HEK293 (cell line): ENCODE data around the gene SZT2.

Experiments used
- KLF1 ChIP-seq: fragments of 450-650 bp; formaldehyde crosslinking; IDR thresholded peaks from 2 replicates; pipeline ENCODE4 v1.5.1; 2016; ENCODE audit warnings: missing biosample characterization, missing genetic modification characterization
- OVOL3 ChIP-seq: fragments of 450-650 bp; formaldehyde crosslinking; IDR thresholded peaks from 2 replicates; pipeline ENCODE4 v1.5.1; 2016; ENCODE audit warnings: missing biosample characterization, missing genetic modification characterization
- TCF7L2 ChIP-seq: IDR thresholded peaks from 2 replicates; pipeline ENCODE4 v1.6.1; 2011; ENCODE audit warnings: low read depth, mild to moderate bottlenecking, inconsistent platforms, low read length, moderate library complexity, borderline replicate concordance
- WT1 ChIP-seq: fragments of 450-650 bp; formaldehyde crosslinking; IDR thresholded peaks from 2 replicates; pipeline ENCODE4 v1.5.1; 2016; ENCODE audit warnings: missing biosample characterization, missing genetic modification characterization
- ZBTB17 ChIP-seq: fragments of 450-650 bp; formaldehyde crosslinking; IDR thresholded peaks from 2 replicates; pipeline ENCODE4 v1.5.1; 2016; ENCODE audit warnings: missing biosample characterization, missing genetic modification characterization
- ZBTB48 ChIP-seq: fragments of 450-650 bp; formaldehyde crosslinking; IDR thresholded peaks from 2 replicates; pipeline ENCODE4 v1.5.1; 2016; ENCODE audit warnings: missing biosample characterization, missing genetic modification characterization
- ZNF138 ChIP-seq: fragments of 450-650 bp; formaldehyde crosslinking; IDR thresholded peaks from 2 replicates; pipeline ENCODE4 v1.5.1; 2016; ENCODE audit warnings: missing biosample characterization, missing genetic modification characterization, borderline replicate concordance
- ZNF214 ChIP-seq: fragments of 450-650 bp; formaldehyde crosslinking; IDR thresholded peaks from 2 replicates; pipeline ENCODE4 v1.5.1; 2017; ENCODE audit warnings: missing biosample characterization, mild to moderate bottlenecking, missing genetic modification characterization, borderline replicate concordance
- ZNF239 ChIP-seq: fragments of 450-650 bp; formaldehyde crosslinking; IDR thresholded peaks from 2 replicates; pipeline ENCODE4 v1.5.1; 2016; ENCODE audit warnings: missing biosample characterization, missing genetic modification characterization
- ZNF266 ChIP-seq: fragments of 450-650 bp; formaldehyde crosslinking; IDR thresholded peaks from 2 replicates; pipeline ENCODE4 v1.5.1; 2016; ENCODE audit warnings: missing biosample characterization, missing genetic modification characterization, low read depth
- ZNF280D ChIP-seq: fragments of 450-650 bp; formaldehyde crosslinking; IDR thresholded peaks from 2 replicates; pipeline ENCODE4 v1.5.1; 2016; ENCODE audit warnings: missing biosample characterization, missing genetic modification characterization
- ZNF37A ChIP-seq: fragments of 450-650 bp; IDR thresholded peaks from 2 replicates; pipeline ENCODE4 v1.5.1; 2018; ENCODE audit warnings: missing biosample characterization, missing genetic modification characterization
- ZNF423 ChIP-seq: fragments of 450-650 bp; formaldehyde crosslinking; IDR thresholded peaks from 2 replicates; pipeline ENCODE4 v1.5.1; 2016; ENCODE audit warnings: missing biosample characterization, missing genetic modification characterization
- ZNF433 ChIP-seq: fragments of 450-650 bp; formaldehyde crosslinking; IDR thresholded peaks from 2 replicates; pipeline ENCODE4 v1.5.1; 2016; ENCODE audit warnings: missing biosample characterization, missing genetic modification characterization, low read depth
- ZNF580 ChIP-seq: fragments of 450-650 bp; formaldehyde crosslinking; IDR thresholded peaks from 2 replicates; pipeline ENCODE4 v1.5.1; 2016; ENCODE audit warnings: missing biosample characterization, missing genetic modification characterization
- ZNF76 ChIP-seq: fragments of 450-650 bp; formaldehyde crosslinking; IDR thresholded peaks from 2 replicates; pipeline ENCODE4; 2016; ENCODE audit warnings: low read depth, missing biosample characterization, missing genetic modification characterization, borderline replicate concordance
- ZNF776 ChIP-seq: fragments of 450-650 bp; formaldehyde crosslinking; IDR thresholded peaks from 2 replicates; pipeline ENCODE4 v1.5.0; 2017; ENCODE audit warnings: missing biosample characterization, missing genetic modification characterization, borderline replicate concordance
- ZNF830 ChIP-seq: fragments of 450-650 bp; IDR thresholded peaks from 2 replicates; pipeline ENCODE4 v1.5.0; 2018; ENCODE audit warnings: missing biosample characterization, missing genetic modification characterization, low read depth, mild to moderate bottlenecking, moderate library complexity
- ZNF837 ChIP-seq: fragments of 450-650 bp; formaldehyde crosslinking; IDR thresholded peaks from 2 replicates; pipeline ENCODE4 v1.5.1; 2016; ENCODE audit warnings: missing biosample characterization, missing genetic modification characterization
- ZNF843 ChIP-seq: fragments of 450-650 bp; formaldehyde crosslinking; IDR thresholded peaks from 2 replicates; pipeline ENCODE4 v1.5.1; 2016; ENCODE audit warnings: missing biosample characterization, missing genetic modification characterization
- TF ChIP-seq, protein P1 (sequence below): fragments of 450-650 bp; formaldehyde crosslinking; IDR thresholded peaks from 2 replicates; pipeline ENCODE4 v1.5.1; 2016; ENCODE audit warnings: missing biosample characterization, missing genetic modification characterization, borderline replicate concordance
- TF ChIP-seq, protein P2 (sequence below): fragments of 450-650 bp; formaldehyde crosslinking; IDR thresholded peaks from 2 replicates; pipeline ENCODE4 v1.5.1; 2016; ENCODE audit warnings: missing biosample characterization, missing genetic modification characterization
- TF ChIP-seq, protein P3 (sequence below): fragments of 450-650 bp; formaldehyde crosslinking; IDR thresholded peaks from 2 replicates; pipeline ENCODE4 v1.5.1; 2016; ENCODE audit warnings: missing biosample characterization, missing genetic modification characterization
- TF ChIP-seq, protein P4 (sequence below): fragments of 450-650 bp; formaldehyde crosslinking; IDR thresholded peaks from 2 replicates; pipeline ENCODE4 v1.5.1; 2016; ENCODE audit warnings: missing biosample characterization, missing genetic modification characterization

The SZT2 gene

GRCh38 chr1:43389326-43390313, at the start of gene SZT2, which contains the start of gene MED8 (continued):
- TF ChIP-seq, protein P1, sequence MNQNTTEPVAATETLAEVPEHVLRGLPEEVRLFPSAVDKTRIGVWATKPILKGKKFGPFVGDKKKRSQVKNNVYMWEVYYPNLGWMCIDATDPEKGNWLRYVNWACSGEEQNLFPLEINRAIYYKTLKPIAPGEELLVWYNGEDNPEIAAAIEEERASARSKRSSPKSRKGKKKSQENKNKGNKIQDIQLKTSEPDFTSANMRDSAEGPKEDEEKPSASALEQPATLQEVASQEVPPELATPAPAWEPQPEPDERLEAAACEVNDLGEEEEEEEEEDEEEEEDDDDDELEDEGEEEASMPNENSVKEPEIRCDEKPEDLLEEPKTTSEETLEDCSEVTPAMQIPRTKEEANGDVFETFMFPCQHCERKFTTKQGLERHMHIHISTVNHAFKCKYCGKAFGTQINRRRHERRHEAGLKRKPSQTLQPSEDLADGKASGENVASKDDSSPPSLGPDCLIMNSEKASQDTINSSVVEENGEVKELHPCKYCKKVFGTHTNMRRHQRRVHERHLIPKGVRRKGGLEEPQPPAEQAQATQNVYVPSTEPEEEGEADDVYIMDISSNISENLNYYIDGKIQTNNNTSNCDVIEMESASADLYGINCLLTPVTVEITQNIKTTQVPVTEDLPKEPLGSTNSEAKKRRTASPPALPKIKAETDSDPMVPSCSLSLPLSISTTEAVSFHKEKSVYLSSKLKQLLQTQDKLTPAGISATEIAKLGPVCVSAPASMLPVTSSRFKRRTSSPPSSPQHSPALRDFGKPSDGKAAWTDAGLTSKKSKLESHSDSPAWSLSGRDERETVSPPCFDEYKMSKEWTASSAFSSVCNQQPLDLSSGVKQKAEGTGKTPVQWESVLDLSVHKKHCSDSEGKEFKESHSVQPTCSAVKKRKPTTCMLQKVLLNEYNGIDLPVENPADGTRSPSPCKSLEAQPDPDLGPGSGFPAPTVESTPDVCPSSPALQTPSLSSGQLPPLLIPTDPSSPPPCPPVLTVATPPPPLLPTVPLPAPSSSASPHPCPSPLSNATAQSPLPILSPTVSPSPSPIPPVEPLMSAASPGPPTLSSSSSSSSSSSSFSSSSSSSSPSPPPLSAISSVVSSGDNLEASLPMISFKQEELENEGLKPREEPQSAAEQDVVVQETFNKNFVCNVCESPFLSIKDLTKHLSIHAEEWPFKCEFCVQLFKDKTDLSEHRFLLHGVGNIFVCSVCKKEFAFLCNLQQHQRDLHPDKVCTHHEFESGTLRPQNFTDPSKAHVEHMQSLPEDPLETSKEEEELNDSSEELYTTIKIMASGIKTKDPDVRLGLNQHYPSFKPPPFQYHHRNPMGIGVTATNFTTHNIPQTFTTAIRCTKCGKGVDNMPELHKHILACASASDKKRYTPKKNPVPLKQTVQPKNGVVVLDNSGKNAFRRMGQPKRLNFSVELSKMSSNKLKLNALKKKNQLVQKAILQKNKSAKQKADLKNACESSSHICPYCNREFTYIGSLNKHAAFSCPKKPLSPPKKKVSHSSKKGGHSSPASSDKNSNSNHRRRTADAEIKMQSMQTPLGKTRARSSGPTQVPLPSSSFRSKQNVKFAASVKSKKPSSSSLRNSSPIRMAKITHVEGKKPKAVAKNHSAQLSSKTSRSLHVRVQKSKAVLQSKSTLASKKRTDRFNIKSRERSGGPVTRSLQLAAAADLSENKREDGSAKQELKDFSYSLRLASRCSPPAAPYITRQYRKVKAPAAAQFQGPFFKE = no peak
- TF ChIP-seq, protein P2, sequence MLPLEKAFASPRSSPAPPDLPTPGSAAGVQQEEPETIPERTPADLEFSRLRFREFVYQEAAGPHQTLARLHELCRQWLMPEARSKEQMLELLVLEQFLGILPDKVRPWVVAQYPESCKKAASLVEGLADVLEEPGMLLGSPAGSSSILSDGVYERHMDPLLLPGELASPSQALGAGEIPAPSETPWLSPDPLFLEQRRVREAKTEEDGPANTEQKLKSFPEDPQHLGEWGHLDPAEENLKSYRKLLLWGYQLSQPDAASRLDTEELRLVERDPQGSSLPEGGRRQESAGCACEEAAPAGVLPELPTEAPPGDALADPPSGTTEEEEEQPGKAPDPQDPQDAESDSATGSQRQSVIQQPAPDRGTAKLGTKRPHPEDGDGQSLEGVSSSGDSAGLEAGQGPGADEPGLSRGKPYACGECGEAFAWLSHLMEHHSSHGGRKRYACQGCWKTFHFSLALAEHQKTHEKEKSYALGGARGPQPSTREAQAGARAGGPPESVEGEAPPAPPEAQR = no peak
- TF ChIP-seq ZNF837 (tag by site-specific recombination) (no peak), ZNF76 (tag by site-specific recombination) (peak; percentile 84), ZNF843 (0 out of 2 replicates have a peak, but pooled peaks have one; percentile 39), ZNF433 (tag by site-specific recombination) (no peak), OVOL3 (tag by site-specific recombination) (no peak), ZNF280D (no peak), KLF1 (peak; percentile 53; the same call in 1 of the 2 replicates), ZNF138 (tag by site-specific recombination) (no peak), ZBTB17 (tag by site-specific recombination) (peak; percentile 66; the same call in 1 of the 2 replicates), ZNF830 (tag by site-specific recombination) (no peak), WT1 (tag by site-specific recombination) (no peak), ZNF239 (tag by site-specific recombination) (no peak), ZNF266 (no peak), ZNF580 (tag by site-specific recombination) (peak; percentile 100), ZBTB48 (peak; percentile 69), TCF7L2 (no peak), ZNF776 (tag by site-specific recombination) (no peak), ZNF214 (tag by site-specific recombination) (no peak), ZNF37A (no peak), ZNF423 (tag by site-specific recombination) (0 out of 2 replicates have a peak, but pooled peaks have one; percentile 27)
- TF ChIP-seq, protein P3, sequence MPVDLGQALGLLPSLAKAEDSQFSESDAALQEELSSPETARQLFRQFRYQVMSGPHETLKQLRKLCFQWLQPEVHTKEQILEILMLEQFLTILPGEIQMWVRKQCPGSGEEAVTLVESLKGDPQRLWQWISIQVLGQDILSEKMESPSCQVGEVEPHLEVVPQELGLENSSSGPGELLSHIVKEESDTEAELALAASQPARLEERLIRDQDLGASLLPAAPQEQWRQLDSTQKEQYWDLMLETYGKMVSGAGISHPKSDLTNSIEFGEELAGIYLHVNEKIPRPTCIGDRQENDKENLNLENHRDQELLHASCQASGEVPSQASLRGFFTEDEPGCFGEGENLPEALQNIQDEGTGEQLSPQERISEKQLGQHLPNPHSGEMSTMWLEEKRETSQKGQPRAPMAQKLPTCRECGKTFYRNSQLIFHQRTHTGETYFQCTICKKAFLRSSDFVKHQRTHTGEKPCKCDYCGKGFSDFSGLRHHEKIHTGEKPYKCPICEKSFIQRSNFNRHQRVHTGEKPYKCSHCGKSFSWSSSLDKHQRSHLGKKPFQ (tag by site-specific recombination) = 0 out of 2 replicates have a peak, but pooled peaks have one; percentile 24
- TF ChIP-seq, protein P4, sequence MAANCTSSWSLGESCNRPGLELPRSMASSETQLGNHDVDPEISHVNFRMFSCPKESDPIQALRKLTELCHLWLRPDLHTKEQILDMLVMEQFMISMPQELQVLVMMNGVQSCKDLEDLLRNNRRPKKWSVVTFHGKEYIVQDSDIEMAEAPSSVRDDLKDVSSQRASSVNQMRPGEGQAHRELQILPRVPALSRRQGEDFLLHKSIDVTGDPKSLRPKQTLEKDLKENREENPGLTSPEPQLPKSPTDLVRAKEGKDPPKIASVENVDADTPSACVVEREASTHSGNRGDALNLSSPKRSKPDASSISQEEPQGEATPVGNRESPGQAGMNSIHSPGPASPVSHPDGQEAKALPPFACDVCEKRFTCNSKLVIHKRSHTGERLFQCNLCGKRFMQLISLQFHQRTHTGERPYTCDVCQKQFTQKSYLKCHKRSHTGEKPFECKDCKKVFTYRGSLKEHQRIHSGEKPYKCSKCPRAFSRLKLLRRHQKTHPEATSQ (tag by site-specific recombination) = no peak
